Measurements from ENCODE around the gene TMEM126B. TPM values are rescaled to one million over a fixed set of nuclear protein-coding genes. Genes with fewer than 3 reads are reported as not detected.
"Not testable (repeated sequence)": the region's sequence is repeated elsewhere in the genome, so short reads cannot be mapped to it uniquely, and the experiment has no call there.

TMEM126B gene
- total RNA-seq, 1 donor from 2014 or later: 71.7 TPM

GRCh38 chr11:85596886-85597285, 31.5 kb upstream of the TMEM126B start:
- H3K4me3 ChIP-seq (ENCODE audit: low read depth, low read length): no peak overlapping the region
- H3K36me3 ChIP-seq (ENCODE audit: control insufficient read depth, insufficient read depth, low read length): no peaks in the 10 kb centered on the region
- no peak for DNase-seq (ENCODE audit: low read depth)
- no peaks in the 10 kb centered on the region for H3K27me3 ChIP-seq (ENCODE audit: control insufficient read depth, insufficient read depth, low read length)
- TF ChIP-seq CTCF (IDR thresholded peaks at IDR 0.05; ENCODE audit: insufficient read depth, low read length, poor library complexity, severe bottlenecking): no peak

GRCh38 chr11:85599083-85599482, 29.3 kb upstream of the TMEM126B start:
- TF ChIP-seq CTCF (IDR thresholded peaks at IDR 0.05; ENCODE audit: insufficient read depth, low read length, poor library complexity, severe bottlenecking): no peak
- Histone ChIP-seq H3K4me3 (ENCODE audit: low read depth, low read length) (no peak overlapping the region), H3K36me3 (ENCODE audit: control insufficient read depth, insufficient read depth, low read length) (no peaks in the 10 kb centered on the region), H3K27me3 (ENCODE audit: control insufficient read depth, insufficient read depth, low read length) (no peaks in the 10 kb centered on the region)
- no peak for DNase-seq (ENCODE audit: low read depth)

GRCh38 chr11:85602526-85603213, 25.7 kb upstream of the TMEM126B start:
- Histone ChIP-seq H3K36me3 (ENCODE audit: control insufficient read depth, insufficient read depth, low read length) (no peaks in the 10 kb centered on the region), H3K27me3 (ENCODE audit: control insufficient read depth, insufficient read depth, low read length) (no peaks in the 10 kb centered on the region), H3K4me3 (ENCODE audit: low read depth, low read length) (no peak overlapping the region)
- no peak for DNase-seq (ENCODE audit: low read depth)
- no peak for TF ChIP-seq CTCF (IDR thresholded peaks at IDR 0.05; ENCODE audit: insufficient read depth, low read length, poor library complexity, severe bottlenecking)

- Histone ChIP-seq H3K4me3 (ENCODE audit: low read depth, low read length) (no peak overlapping the region), H3K27me3 (ENCODE audit: control insufficient read depth, insufficient read depth, low read length) (no peaks in the 10 kb centered on the region), H3K36me3 (ENCODE audit: control insufficient read depth, insufficient read depth, low read length) (no peaks in the 10 kb centered on the region)
- TF ChIP-seq CTCF (IDR thresholded peaks at IDR 0.05; ENCODE audit: insufficient read depth, low read length, poor library complexity, severe bottlenecking): no peak
- DNase-seq (ENCODE audit: low read depth): no peak
Observed at GRCh38 chr11:85603220-85603619, 25.2 kb upstream of the TMEM126B start.

GRCh38 chr11:85606237-85606636, 22.2 kb upstream of the TMEM126B start:
- not testable (repeated sequence) for DNase-seq (ENCODE audit: low read depth); H3K36me3 ChIP-seq (ENCODE audit: control insufficient read depth, insufficient read depth, low read length); H3K27me3 ChIP-seq (ENCODE audit: control insufficient read depth, insufficient read depth, low read length); H3K4me3 ChIP-seq (ENCODE audit: low read depth, low read length)

GRCh38 chr11:85608621-85609020, 19.8 kb upstream of the TMEM126B start:
- H3K4me3 ChIP-seq (ENCODE audit: low read depth, low read length); H3K27me3 ChIP-seq (ENCODE audit: control insufficient read depth, insufficient read depth, low read length); DNase-seq (ENCODE audit: low read depth); H3K36me3 ChIP-seq (ENCODE audit: control insufficient read depth, insufficient read depth, low read length): not testable (repeated sequence)

- not testable (repeated sequence) for H3K27me3 ChIP-seq (ENCODE audit: control insufficient read depth, insufficient read depth, low read length); DNase-seq (ENCODE audit: low read depth); H3K36me3 ChIP-seq (ENCODE audit: control insufficient read depth, insufficient read depth, low read length); H3K4me3 ChIP-seq (ENCODE audit: low read depth, low read length)
Observed at GRCh38 chr11:85609286-85609685, 19.1 kb upstream of the TMEM126B start.

- not testable (repeated sequence) for DNase-seq (ENCODE audit: low read depth); H3K27me3 ChIP-seq (ENCODE audit: control insufficient read depth, insufficient read depth, low read length); H3K36me3 ChIP-seq (ENCODE audit: control insufficient read depth, insufficient read depth, low read length); H3K4me3 ChIP-seq (ENCODE audit: low read depth, low read length)
Observed at GRCh38 chr11:85611643-85612042, 16.8 kb upstream of the TMEM126B start.

All from kidney epithelial cell (primary cell).